ENCODE measurements around the gene TMEM44.

- TF ChIP-seq POLR2AphosphoS5 (IDR thresholded peaks at IDR 0.05; ENCODE audit: low read depth, low read length) (no peak), POLR2A (IDR thresholded peaks at IDR 0.05; ENCODE audit: low read depth, low read length) (no peak)
These were observed 62.3 kb downstream of the TMEM44 start for GRCh38 chr3:194570898-194571297.

Measured in GM12892 (cell line).